Epithelial cell of proximal tubule (primary cell): ENCODE measurements around the gene CEP72. TPM values are rescaled to one million over a fixed set of nuclear protein-coding genes. Genes with fewer than 3 reads are reported as not detected.

Source experiments
- DNase-seq: peaks from one replicate; pipeline ENCODE4 v3.0.0-alpha.2; 2011; ENCODE audit warnings: low read depth
- H3K4me3 ChIP-seq: 2 replicates; pipeline ENCODE4 v1.5.1; 2011; ENCODE audit warnings: low read depth, mild to moderate bottlenecking, low read length
- total RNA-seq: library from RNA; depleted of rRNA; stranded (reverse); fragments of >200 nt; gene quantifications from 2 replicates; pipeline ENCODE4 v1.2.3, GENCODE V29; 2015
- TF ChIP-seq, protein P1 (sequence below): conservative IDR thresholded peaks from 2 replicates; pipeline ENCODE4 v1.5.1; 2012; ENCODE audit warnings: low read depth, mild to moderate bottlenecking, low read length

CEP72 gene
- total RNA-seq, 1 donor from 2014 or later: 7.6 TPM

GRCh38 chr5:639253-639530 lies 27.1 kb downstream of the CEP72 start:
- no peak overlapping the region for H3K4me3 ChIP-seq
- TF ChIP-seq, protein P1, sequence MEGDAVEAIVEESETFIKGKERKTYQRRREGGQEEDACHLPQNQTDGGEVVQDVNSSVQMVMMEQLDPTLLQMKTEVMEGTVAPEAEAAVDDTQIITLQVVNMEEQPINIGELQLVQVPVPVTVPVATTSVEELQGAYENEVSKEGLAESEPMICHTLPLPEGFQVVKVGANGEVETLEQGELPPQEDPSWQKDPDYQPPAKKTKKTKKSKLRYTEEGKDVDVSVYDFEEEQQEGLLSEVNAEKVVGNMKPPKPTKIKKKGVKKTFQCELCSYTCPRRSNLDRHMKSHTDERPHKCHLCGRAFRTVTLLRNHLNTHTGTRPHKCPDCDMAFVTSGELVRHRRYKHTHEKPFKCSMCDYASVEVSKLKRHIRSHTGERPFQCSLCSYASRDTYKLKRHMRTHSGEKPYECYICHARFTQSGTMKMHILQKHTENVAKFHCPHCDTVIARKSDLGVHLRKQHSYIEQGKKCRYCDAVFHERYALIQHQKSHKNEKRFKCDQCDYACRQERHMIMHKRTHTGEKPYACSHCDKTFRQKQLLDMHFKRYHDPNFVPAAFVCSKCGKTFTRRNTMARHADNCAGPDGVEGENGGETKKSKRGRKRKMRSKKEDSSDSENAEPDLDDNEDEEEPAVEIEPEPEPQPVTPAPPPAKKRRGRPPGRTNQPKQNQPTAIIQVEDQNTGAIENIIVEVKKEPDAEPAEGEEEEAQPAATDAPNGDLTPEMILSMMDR: no peak
- no peak for DNase-seq

DNA sequence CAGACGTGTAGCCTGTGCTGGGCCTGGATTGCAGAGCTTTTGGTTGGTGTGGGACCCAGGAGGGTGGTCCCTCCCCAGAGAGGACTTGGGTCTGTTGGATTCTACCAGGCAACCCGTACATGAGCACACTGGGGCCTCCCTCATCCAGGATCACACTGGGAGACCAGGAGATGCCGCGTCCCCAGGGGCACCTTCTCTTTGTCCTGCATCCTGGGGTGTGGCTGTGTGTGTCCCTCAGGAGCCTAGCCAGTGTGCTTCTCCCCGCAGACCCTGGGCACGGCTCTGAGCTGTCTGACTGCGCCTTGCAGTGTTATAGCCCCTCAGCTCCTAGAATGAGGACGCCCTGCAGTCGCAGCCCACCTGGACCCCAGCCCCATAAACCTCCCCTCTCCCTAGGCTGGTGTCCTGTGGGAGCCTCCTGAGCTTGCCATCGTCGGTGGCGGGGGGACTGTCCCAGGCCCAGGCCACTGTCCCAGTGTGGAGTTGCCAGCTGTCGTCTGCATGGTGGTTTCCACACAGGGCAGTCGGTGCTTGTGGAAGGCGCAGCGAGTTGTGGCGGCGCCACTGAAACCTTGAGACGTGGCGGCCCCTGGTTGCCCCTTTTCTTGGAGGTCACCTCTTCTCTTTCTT lies 27.6 kb downstream of the CEP72 start:
- no peak for DNase-seq
- no peak overlapping the region for H3K4me3 ChIP-seq
- TF ChIP-seq, protein P1: no peak

GRCh38 chr5:640461-641330 lies 28.6 kb downstream of the CEP72 start:
- TF ChIP-seq, protein P1: no peak
- no peak for DNase-seq
- H3K4me3 ChIP-seq: no peak overlapping the region

GRCh38 chr5:641331-641765 lies 29.2 kb downstream of the CEP72 start:
- no peak overlapping the region for H3K4me3 ChIP-seq
- DNase-seq: no peak
- TF ChIP-seq, protein P1: no peak

DNA sequence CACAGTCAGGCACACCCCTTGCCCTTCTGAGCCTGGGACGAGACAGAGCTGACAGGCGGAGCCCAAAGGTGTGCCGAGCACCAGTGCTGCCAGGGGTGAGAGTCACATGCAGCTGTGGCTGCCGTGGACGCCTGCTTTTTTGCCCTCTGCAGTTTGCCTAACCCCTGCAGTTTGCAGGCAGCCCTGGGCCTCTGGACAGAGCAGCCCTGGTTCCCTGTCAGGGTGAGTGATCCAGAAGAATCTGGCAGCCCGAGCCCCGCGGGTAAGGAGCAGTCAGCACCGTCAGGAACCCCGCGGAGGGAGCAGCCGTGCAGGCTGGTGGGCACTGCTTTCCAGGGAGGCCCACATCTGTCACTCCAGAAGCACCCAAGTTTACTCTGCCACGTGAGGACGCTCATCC lies 30.3 kb downstream of the CEP72 start:
- TF ChIP-seq, protein P1: no peak

GRCh38 chr5:643351-643801 lies 31.2 kb downstream of the CEP72 start:
- TF ChIP-seq, protein P1: no peak
- H3K4me3 ChIP-seq: no peak overlapping the region
- DNase-seq: no peak

More for the DNA sequence above, 30.3 kb downstream of the CEP72 start:
- no peak for DNase-seq
- H3K4me3 ChIP-seq: no peak overlapping the region
